Measurements from ENCODE around the gene TOP1.

Gene TOP1

GRCh38 chr20:41142245-41142644 lies 113.6 kb downstream of the TOP1 start:
- Histone ChIP-seq H3K9me3 (ENCODE audit: control insufficient read depth, low read length) (no peaks in the 10 kb centered on the region), H3K27ac (ENCODE audit: insufficient read depth, low read length, poor library complexity, severe bottlenecking) (peak overlapping the region; percentile 88)

GRCh38 chr20:41142919-41143318 lies 114.3 kb downstream of the TOP1 start:
- Histone ChIP-seq H3K36me3 (ENCODE audit: control insufficient read depth, insufficient read depth, low read length) (no peaks in the 10 kb centered on the region), H3K27me3 (replicated peaks; ENCODE audit: control insufficient read depth, insufficient read depth, low read length, poor library complexity, severe bottlenecking) (no peaks in the 10 kb centered on the region), H3K27ac (ENCODE audit: insufficient read depth, low read length, poor library complexity, severe bottlenecking) (peak overlapping the region; percentile 88), H3K9me3 (ENCODE audit: control insufficient read depth, low read length) (no peaks in the 10 kb centered on the region), H3K4me3 (ENCODE audit: insufficient read depth, low read depth, low read length, poor library complexity, severe bottlenecking) (peak overlapping the region; percentile 66), H3K4me1 (ENCODE audit: control insufficient read depth, insufficient read depth, low read length, poor library complexity, severe bottlenecking) (peaks cover 83% of the 10 kb centered on the region)
- peak; percentile 22 to 47 (median 41) for DNase-seq

More at GRCh38 chr20:41142245-41142644, 113.6 kb downstream of the TOP1 start:
- H3K27me3 ChIP-seq (replicated peaks; ENCODE audit: control insufficient read depth, insufficient read depth, low read length, poor library complexity, severe bottlenecking): no peaks in the 10 kb centered on the region
- H3K4me1 ChIP-seq (ENCODE audit: control insufficient read depth, insufficient read depth, low read length, poor library complexity, severe bottlenecking): peaks cover 76% of the 10 kb centered on the region
- H3K4me3 ChIP-seq (ENCODE audit: insufficient read depth, low read depth, low read length, poor library complexity, severe bottlenecking): peak overlapping the region; percentile 66
- H3K36me3 ChIP-seq (ENCODE audit: control insufficient read depth, insufficient read depth, low read length): no peaks in the 10 kb centered on the region
- no peak for DNase-seq

- no peaks in the 10 kb centered on the region for H3K27me3 ChIP-seq (replicated peaks; ENCODE audit: control insufficient read depth, insufficient read depth, low read length, poor library complexity, severe bottlenecking)
- no peaks in the 10 kb centered on the region for H3K9me3 ChIP-seq (ENCODE audit: control insufficient read depth, low read length)
- H3K4me1 ChIP-seq (ENCODE audit: control insufficient read depth, insufficient read depth, low read length, poor library complexity, severe bottlenecking): peaks cover 87% of the 10 kb centered on the region
- H3K27ac ChIP-seq (ENCODE audit: insufficient read depth, low read length, poor library complexity, severe bottlenecking): peak overlapping the region; percentile 88
- DNase-seq: no peak
- H3K36me3 ChIP-seq (ENCODE audit: control insufficient read depth, insufficient read depth, low read length): no peaks in the 10 kb centered on the region
- peak overlapping the region; percentile 66 for H3K4me3 ChIP-seq (ENCODE audit: insufficient read depth, low read depth, low read length, poor library complexity, severe bottlenecking)
These were observed 114.7 kb downstream of the TOP1 start for GRCh38 chr20:41143354-41143753.

DNA sequence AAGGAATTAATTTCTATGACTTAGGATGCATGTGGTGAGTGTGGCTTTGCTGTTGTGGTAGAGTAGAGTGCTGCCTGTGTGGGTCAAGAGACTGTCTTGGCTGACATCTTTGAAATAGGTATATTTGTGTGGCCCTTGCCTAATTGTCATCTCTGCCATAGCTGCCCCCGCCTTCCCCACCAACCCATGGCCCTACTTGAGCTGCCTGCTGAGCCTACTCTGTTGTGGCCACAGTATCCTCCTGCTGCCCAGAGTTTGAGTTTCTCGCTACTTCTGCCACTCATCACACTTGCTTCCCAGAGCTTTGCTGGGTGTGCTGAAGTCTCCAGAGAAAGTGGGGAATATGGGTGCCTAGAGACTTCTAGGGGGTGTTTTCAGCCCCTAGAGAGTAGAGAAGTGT lies 116.7 kb downstream of the TOP1 start:
- Histone ChIP-seq H3K27me3 (replicated peaks; ENCODE audit: control insufficient read depth, insufficient read depth, low read length, poor library complexity, severe bottlenecking) (no peaks in the 10 kb centered on the region), H3K36me3 (ENCODE audit: control insufficient read depth, insufficient read depth, low read length) (no peaks in the 10 kb centered on the region), H3K9me3 (ENCODE audit: control insufficient read depth, low read length) (no peaks in the 10 kb centered on the region), H3K4me1 (ENCODE audit: control insufficient read depth, insufficient read depth, low read length, poor library complexity, severe bottlenecking) (peaks cover 100% of the 10 kb centered on the region), H3K4me3 (ENCODE audit: insufficient read depth, low read depth, low read length, poor library complexity, severe bottlenecking) (no peak overlapping the region), H3K27ac (ENCODE audit: insufficient read depth, low read length, poor library complexity, severe bottlenecking) (peak overlapping the region; percentile 43)
- DNase-seq: no peak

DNA sequence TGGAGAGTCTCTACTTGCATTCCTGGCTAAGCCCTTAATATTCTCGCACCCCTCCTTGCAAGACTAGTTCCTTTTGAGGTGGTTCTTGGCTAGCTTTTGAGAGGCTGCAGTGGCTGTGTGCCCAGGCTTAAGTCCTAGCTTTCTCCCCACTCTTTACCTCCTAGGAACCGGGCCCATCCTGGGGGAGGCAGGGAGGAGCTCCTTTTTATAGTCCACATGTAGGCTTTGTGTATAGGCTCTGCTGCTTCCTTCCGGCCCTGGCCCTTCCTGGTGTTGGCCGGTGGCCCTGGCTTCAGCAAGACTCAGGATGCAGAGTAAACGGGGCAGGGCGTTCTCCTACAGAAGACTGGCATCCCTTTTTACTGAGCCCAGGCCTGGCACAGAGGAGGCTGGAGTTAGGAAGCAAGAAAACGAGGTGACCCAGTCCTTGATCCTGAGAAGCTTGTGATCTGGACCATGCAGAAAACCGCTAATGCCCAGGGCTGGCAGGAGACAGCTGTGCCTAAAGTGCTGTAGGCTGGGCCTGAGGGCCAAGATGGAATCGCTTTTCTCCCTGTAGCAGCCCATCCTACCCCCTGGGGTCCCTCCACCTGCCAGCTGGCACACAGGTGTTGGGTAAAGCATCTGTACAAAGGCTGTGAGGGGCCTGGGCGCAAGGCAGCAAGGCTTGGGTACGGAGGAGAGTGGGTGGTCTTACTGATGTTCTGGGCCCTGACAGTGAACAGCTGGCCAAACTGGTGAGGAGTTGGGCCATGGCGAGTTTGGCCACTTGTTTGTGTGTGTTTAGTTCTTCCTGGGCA lies 117.4 kb downstream of the TOP1 start:
- Histone ChIP-seq H3K4me3 (ENCODE audit: insufficient read depth, low read depth, low read length, poor library complexity, severe bottlenecking) (peak overlapping the region; percentile 14), H3K36me3 (ENCODE audit: control insufficient read depth, insufficient read depth, low read length) (no peaks in the 10 kb centered on the region), H3K9me3 (ENCODE audit: control insufficient read depth, low read length) (no peaks in the 10 kb centered on the region), H3K27me3 (replicated peaks; ENCODE audit: control insufficient read depth, insufficient read depth, low read length, poor library complexity, severe bottlenecking) (no peaks in the 10 kb centered on the region), H3K27ac (ENCODE audit: insufficient read depth, low read length, poor library complexity, severe bottlenecking) (peak overlapping the region; percentile 43), H3K4me1 (ENCODE audit: control insufficient read depth, insufficient read depth, low read length, poor library complexity, severe bottlenecking) (peaks cover 100% of the 10 kb centered on the region)
- DNase-seq: no peak

DNA sequence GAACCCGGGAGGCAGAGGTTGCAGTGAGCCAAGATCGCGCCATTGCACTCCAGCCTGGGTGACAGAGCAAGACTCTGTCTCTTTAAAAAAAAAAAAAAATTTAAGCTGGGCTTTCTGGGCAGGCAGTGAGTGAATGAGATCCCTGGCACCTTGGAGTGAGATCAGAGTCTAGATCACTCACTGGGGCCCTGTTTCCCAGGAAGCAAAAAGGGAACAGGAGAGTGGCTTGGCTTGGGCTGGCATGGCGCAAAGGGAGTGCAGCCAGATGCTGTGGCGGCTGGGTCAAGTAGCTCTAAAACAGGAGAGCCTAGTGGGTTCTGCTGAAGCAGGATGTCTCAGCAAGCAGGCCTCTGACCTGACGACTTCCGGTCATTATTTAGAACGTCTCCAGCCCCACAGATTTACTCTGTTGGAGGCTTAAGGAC lies 119.2 kb downstream of the TOP1 start:
- Histone ChIP-seq H3K27ac (ENCODE audit: insufficient read depth, low read length, poor library complexity, severe bottlenecking) (peak overlapping the region; percentile 33), H3K9me3 (ENCODE audit: control insufficient read depth, low read length) (no peaks in the 10 kb centered on the region), H3K36me3 (ENCODE audit: control insufficient read depth, insufficient read depth, low read length) (no peaks in the 10 kb centered on the region), H3K27me3 (replicated peaks; ENCODE audit: control insufficient read depth, insufficient read depth, low read length, poor library complexity, severe bottlenecking) (no peaks in the 10 kb centered on the region), H3K4me3 (ENCODE audit: insufficient read depth, low read depth, low read length, poor library complexity, severe bottlenecking) (no peak overlapping the region), H3K4me1 (ENCODE audit: control insufficient read depth, insufficient read depth, low read length, poor library complexity, severe bottlenecking) (peaks cover 100% of the 10 kb centered on the region)
- DNase-seq: no peak

DNA sequence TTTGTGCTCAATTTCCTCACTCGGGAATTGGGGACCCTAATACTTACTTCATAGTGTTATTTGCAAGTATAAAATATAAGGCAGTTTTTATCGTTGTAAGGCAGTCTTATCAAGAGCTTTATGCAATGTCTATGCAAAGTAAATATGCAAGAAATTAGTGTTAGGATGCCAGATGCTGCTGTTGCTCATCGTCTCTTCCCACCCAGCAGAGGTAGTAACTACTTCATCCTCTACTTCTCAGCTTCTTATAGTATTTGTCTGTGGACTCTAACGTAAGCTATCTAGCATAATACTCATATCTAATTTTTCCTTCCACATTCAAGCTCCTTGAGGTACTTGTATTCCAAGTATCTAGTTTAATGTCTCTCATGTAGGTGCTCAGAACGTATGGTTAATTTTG lies 120.3 kb downstream of the TOP1 start:
- Histone ChIP-seq H3K36me3 (ENCODE audit: control insufficient read depth, insufficient read depth, low read length) (no peaks in the 10 kb centered on the region), H3K27ac (ENCODE audit: insufficient read depth, low read length, poor library complexity, severe bottlenecking) (peak overlapping the region; percentile 81)

DNA sequence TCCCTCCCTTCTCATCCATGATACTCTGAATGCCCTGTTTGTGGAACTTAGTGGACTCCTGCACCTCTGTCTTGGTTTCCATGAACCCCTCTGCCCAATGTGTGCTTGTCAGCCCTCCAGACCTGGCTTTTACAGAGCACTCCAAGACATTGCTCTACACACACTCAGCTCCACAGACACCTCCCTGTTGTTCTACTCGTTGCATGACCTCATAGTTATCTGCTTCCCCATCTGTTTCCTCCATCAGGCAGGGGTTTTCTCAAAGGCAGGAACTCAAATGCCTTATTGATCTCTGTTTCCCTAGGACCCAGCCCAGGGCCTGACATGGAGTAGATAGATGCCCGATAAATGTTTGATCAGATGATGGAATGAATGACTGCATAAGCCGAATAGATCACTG lies 122.0 kb downstream of the TOP1 start:
- peaks cover 98% of the 10 kb centered on the region for H3K4me1 ChIP-seq (ENCODE audit: control insufficient read depth, insufficient read depth, low read length, poor library complexity, severe bottlenecking)
- peak in 2 of 3 donors; percentile 28 to 32 for DNase-seq
- H3K9me3 ChIP-seq (ENCODE audit: control insufficient read depth, low read length): no peaks in the 10 kb centered on the region
- H3K36me3 ChIP-seq (ENCODE audit: control insufficient read depth, insufficient read depth, low read length): no peaks in the 10 kb centered on the region
- no peaks in the 10 kb centered on the region for H3K27me3 ChIP-seq (replicated peaks; ENCODE audit: control insufficient read depth, insufficient read depth, low read length, poor library complexity, severe bottlenecking)
- H3K27ac ChIP-seq (ENCODE audit: insufficient read depth, low read length, poor library complexity, severe bottlenecking): peak overlapping the region; percentile 81
- H3K4me3 ChIP-seq (ENCODE audit: insufficient read depth, low read depth, low read length, poor library complexity, severe bottlenecking): no peak overlapping the region

More for the DNA sequence above, 120.3 kb downstream of the TOP1 start:
- no peak overlapping the region for H3K4me3 ChIP-seq (ENCODE audit: insufficient read depth, low read depth, low read length, poor library complexity, severe bottlenecking)
- H3K4me1 ChIP-seq (ENCODE audit: control insufficient read depth, insufficient read depth, low read length, poor library complexity, severe bottlenecking): peaks cover 98% of the 10 kb centered on the region
- H3K27me3 ChIP-seq (replicated peaks; ENCODE audit: control insufficient read depth, insufficient read depth, low read length, poor library complexity, severe bottlenecking): no peaks in the 10 kb centered on the region
- DNase-seq: no peak
- no peaks in the 10 kb centered on the region for H3K9me3 ChIP-seq (ENCODE audit: control insufficient read depth, low read length)

DNA sequence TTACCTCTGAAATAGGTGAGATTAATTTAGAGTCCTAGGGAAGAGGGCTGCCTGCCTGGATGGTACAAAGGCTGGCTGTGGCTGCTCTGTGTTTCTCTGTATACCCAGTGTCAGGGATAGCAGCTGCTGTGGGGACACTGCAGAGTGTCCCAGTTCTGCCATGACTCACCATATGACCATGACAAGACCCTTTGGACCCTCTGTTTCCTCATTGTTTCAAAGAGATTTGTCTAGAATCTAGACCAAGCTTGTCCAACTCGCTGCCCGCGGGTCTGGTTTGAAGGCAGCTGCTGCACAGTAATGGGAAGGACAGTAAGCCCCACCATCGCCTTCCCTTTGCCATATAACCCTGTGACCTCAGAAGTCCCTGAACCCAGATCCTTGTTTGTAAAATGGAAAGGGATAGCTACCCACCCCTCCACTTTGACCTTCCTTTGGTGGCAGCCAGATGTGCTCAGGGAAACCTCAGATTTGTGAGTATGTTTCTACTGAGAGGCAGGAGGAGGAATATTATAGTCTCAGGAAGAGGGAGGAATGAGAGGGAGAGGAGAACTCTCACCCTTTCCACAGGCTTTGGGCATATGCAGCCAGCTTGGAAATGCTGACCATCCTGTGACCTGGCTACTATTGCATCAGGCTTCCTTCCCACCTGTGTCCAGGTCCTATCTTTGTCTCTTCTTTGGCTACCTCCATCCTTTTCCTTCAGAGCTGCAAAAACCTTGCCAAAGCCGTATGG lies 122.7 kb downstream of the TOP1 start:
- no peaks in the 10 kb centered on the region for H3K9me3 ChIP-seq (ENCODE audit: control insufficient read depth, low read length)
- H3K27me3 ChIP-seq (replicated peaks; ENCODE audit: control insufficient read depth, insufficient read depth, low read length, poor library complexity, severe bottlenecking): no peaks in the 10 kb centered on the region
- no peaks in the 10 kb centered on the region for H3K36me3 ChIP-seq (ENCODE audit: control insufficient read depth, insufficient read depth, low read length)
- DNase-seq: no peak
- peaks cover 98% of the 10 kb centered on the region for H3K4me1 ChIP-seq (ENCODE audit: control insufficient read depth, insufficient read depth, low read length, poor library complexity, severe bottlenecking)
- no peak overlapping the region for H3K4me3 ChIP-seq (ENCODE audit: insufficient read depth, low read depth, low read length, poor library complexity, severe bottlenecking)
- H3K27ac ChIP-seq (ENCODE audit: insufficient read depth, low read length, poor library complexity, severe bottlenecking): peak overlapping the region; percentile 81
